HG03571 (cell line): ENCODE data around the gene VDAC2.
A peak's percentile ranks its signal among the peaks of the same experiment; 100 is the strongest.
"Not testable (repeated sequence)": the region's sequence is repeated elsewhere in the genome, so short reads cannot be mapped to it uniquely, and the experiment has no call there.

Experiments
- ATAC-seq: cut with Tn5 transposase; IDR thresholded peaks from one replicate; pipeline ENCODE4 v1.9.1; 2021; ENCODE audit not compliant: unreplicated experiment

VDAC2 gene

DNA sequence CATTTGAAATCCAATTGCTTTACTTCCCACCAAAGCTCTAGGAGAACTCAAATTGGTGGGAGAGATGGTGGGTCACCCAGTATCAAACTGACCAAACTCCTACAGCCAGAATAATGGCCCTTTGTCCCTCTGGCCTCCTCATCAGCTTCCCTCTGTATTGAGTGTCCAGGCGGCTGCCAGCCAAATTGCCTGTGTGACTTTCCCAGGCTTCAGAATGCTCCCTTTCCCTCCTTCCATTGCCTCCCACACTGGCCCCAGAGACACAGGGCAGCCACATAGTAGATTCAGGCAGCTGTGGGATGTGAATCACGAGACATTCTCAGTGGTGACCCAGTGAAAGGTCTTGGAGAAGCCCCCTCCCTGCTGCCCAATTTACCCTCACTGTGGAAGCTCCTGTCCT is 12.7 kb upstream of the VDAC2 start:
- ATAC-seq = no peak

- ATAC-seq = not testable (repeated sequence)
Measured at GRCh38 chr10:75199949-75200348, 10.6 kb upstream of the VDAC2 start.

DNA sequence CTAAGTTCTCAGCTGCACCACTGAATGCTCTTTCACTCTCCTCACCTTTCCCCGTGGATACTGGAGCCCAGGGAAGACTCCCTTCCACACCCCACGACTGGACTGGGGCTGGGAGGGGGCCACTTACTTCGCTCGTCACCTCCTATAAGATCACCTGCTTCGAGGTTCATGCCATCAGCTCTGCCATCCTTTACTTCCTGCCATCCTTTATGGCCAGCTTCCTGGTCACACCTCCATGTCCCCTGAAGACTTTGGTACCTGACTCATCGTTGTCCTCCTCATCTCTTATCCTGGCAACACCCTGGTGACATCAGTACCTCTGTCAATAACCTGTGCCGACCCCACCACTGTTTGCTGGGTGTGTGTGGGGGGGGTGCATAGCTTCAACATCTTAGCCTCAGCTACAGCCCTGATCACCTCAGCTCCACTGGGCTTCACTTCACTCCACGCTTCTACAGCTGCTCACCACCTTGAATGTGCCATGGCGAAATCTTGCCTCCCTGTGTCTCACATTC is 8.7 kb upstream of the VDAC2 start:
- ATAC-seq = no peak

GRCh38 chr10:75202321-75203045 is 8.1 kb upstream of the VDAC2 start:
- ATAC-seq = no peak

- not testable (repeated sequence) for ATAC-seq
Measured at GRCh38 chr10:75203046-75203620, 7.5 kb upstream of the VDAC2 start.

GRCh38 chr10:75203724-75204123 is 6.9 kb upstream of the VDAC2 start:
- no peak for ATAC-seq

GRCh38 chr10:75205908-75206307 is 4.7 kb upstream of the VDAC2 start:
- ATAC-seq = no peak

GRCh38 chr10:75206638-75207037 is 4.0 kb upstream of the VDAC2 start:
- not testable (repeated sequence) for ATAC-seq

DNA sequence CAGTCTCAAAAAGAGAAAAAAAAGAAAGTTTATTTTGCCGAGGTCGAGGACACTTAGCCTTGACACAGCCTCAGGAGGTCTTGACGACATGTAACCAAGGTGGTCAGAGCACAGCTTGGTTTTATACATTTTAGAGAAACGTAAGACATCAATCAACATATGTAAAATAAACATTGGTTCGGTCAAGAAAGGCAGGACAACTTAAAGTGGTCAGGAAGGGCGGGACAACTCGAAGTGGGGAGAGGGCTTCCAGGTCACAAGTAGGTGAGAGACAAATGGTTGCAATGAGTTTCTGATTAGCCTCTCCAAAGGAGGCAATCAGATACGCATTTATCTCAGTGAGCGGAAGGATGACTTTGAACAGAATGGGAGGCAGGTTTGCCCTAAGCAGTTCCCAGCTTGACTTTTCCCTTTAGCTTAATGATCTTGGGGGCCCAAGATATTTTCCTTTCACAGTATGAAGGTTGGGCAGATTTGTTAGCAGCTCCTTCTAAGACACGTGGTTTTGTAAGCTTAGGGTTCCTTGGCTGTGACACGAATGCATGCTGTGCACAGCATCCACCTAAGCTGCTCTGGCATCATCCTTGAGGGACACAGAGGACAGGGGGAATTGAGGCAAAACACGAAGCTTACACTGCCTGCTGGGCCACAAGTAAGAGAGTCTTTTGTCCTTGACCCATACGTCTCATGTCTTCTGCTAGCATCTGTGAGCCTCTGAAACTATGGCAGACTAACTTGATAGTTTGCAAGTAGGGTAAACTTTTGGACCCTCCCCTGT is 3.3 kb upstream of the VDAC2 start:
- no peak for ATAC-seq

DNA sequence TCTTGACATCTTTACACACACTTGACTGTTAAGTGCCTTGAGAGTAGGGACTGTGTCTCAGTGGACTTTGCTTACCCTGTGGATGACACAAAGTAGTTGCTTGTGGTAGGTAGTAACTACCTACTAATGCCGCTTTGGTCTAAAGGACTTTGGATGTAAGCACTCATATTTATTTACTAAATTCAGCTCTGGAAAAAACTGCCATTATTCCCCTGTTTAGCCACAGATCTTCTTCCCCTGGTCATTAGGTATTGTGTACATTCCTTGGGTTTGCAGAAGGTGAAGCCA is 2.8 kb upstream of the VDAC2 start:
- ATAC-seq = no peak

DNA sequence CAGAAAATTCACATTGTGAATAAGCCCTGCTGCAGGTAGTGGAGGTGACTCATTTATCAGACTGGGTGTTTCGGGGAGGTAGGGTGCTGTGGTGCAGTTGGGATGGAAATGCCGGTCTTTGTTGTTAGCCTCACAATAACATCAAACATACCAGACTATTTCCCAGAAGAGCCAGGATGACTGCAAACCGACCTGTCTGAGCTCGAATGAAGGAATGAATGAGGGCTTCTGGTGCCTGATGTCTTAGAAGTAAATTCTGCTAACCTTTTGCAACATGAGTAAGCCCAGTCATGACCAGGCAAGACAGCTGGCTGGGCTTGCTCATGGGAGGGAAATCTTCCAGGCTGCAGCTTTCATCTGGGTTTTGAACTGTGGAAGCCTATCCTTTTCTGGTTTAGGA is 2.4 kb upstream of the VDAC2 start:
- no peak for ATAC-seq

- ATAC-seq = no peak
Measured at GRCh38 chr10:75209086-75209920, 1.3 kb upstream of the VDAC2 start.

DNA sequence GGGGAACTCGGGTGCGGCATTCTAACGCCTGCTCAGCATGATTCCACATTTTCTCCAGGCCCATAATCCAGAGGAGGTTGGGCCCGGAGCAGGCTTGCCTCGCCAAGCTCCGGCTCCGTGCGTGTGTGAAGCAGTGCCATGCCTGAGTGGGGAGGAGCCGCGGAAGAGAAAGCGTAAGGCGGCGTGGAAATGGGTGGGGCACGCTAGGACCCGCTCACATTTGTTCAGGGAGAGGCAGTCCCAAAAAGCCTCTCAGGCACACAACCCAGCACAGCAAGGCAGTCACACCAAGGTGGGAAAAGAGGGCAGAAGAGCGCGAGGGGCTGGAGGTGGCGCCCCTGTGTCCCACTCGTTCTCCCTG is 695 bp upstream of the VDAC2 start:
- peak; percentile 43 for ATAC-seq

DNA sequence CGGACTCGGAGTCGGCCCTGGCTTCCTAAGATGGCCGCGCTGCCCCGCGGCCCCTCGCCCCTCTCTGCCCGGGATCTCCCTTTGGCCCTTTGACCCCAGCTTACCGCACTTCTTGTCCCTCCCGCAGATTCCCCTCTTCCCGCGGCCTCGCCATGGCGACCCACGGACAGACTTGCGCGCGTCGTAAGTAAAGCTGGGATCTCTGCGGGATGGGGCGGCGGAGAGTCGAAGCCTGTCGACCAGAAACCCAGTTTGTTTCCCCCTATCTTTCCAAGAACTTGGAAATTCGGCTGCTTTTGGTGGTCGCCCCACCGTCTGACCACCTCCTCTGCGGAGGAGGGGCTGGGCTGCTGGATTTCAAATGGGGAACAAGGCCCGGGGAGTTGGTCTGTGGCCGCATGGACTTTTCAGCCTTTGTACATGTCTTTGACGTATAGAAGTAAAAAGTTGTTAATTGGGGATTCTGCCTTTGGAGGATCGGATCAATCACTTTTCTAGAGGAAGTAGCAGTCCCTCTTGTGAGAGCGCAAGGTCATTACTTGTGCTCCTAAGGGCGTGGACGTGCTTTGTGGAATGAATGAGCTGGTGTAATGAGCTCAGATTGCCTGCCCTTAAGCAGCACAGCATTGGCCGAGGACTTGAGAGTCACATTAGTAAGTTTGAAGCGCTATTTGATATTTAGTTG is 553 bp downstream of the VDAC2 start:
- ATAC-seq = no peak

DNA sequence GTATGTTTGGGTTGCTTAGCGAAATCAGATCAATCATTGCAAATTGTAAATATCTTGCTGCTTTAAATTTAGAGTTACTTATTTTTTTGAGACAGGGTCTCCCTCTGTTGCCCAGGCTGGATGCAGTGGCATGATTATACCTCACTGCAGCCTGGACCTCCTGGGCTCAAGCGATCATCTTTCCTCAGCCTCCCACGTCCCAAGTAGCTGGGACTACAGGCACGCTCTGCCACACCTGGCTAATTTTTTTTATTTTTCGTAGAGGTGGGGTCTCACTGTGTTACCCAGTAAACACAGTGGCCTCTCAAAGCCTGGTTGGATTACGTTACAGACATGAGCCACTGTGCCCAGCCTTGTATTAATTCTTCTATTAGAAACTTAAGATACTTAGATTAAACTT is 1.7 kb downstream of the VDAC2 start:
- no peak for ATAC-seq

DNA sequence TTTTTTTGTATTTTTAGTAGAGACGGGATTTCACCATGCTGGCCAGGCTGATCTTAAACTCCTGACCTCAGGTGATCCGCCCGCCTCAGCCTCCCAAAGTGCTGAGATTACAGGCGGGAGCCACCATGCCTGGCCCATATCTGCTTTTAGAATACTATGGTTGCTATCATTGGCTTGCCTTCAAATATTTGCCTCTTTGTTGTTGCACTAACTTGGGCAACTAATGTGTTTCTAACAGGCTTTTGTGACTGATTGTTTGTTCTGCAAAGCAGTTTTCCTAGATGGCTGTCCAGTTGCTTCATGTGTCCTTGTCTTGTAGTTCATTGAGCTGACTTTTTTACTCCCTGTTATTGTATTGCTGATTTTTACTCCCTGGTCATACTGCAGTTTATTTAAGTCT is 9.7 kb downstream of the VDAC2 start:
- no peak for ATAC-seq

DNA sequence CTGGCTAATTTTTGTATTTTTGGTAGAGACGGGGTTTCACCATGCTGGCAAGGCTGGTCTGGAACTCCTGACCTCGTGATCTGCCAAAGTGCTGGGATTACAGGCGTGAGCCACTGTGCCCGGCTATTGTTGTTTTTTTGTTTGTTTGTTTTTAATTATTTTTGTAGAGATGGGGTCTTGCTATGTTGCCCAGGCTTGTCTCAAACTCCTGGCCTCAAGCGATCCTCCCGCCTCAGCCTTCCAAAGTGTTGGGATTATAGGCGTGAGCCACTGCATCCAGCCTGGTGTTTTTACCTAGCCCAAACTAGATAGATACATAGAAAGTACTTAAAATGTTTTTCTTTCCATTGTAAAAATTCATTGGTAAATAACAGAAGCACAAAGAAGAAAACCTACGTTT is 10.9 kb downstream of the VDAC2 start:
- ATAC-seq = not testable (repeated sequence)

GRCh38 chr10:75223507-75223906 is 12.9 kb downstream of the VDAC2 start:
- no peak for ATAC-seq

DNA sequence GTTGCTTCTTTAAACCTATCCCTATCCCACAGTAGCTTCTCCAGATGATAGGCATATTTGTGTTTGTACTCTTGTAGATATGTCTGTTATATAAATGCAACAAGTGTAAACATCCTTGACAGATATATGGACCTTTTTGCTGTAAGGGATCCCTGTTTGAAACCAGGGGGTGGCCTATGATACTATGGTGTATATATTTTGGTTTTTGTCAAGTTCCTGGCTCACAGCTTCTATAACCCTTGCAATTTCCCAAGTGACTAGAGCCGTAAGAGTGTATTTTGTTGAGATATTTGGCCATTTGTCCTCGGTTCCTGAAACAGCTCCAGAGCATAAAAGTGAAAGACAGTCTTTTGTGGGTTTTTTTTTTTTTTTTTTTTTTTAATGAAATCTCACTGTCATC is 15.5 kb downstream of the VDAC2 start:
- no peak for ATAC-seq

GRCh38 chr10:75226656-75227055 is 16.1 kb downstream of the VDAC2 start:
- no peak for ATAC-seq

GRCh38 chr10:75228278-75228677 is 17.7 kb downstream of the VDAC2 start:
- ATAC-seq = no peak
